Endometrial microvascular endothelial cells (primary cell): ENCODE measurements around the gene RHBG. TPM values are rescaled to one million over a fixed set of nuclear protein-coding genes. Genes with fewer than 3 reads are reported as not detected.
"Not testable (repeated sequence)": the region's sequence is repeated elsewhere in the genome, so short reads cannot be mapped to it uniquely, and the experiment has no call there.

Experiments
- in situ Hi-C: cut with HindIII; loops from 2 replicates; pipeline ENCODE4 v1.10.0; 2017; ENCODE audit warnings: low sequenced_read_pairs, low pct_unique_long_range_greater_than_20kb; ENCODE audit errors: inconsistent ontology term
- total RNA-seq: library from RNA; depleted of rRNA; stranded (reverse); fragments of >200 nt; gene quantifications from one replicate; pipeline ENCODE4 v1.2.3, GENCODE V29; 2015; ENCODE audit errors: inconsistent ontology term

Gene RHBG
- total RNA-seq: not detected

- in situ Hi-C loops: no loop called here
These were observed at the start of gene RHBG for GRCh38 chr1:156368889-156369684. TSS of gene RHBG (plus strand) at chr1:156369211. CDS start at chr1:156369250, 39 bp downstream.

- in situ Hi-C loops: no loop called here
These were observed 49.3 kb upstream of the RHBG start for GRCh38 chr1:156319664-156320063.

GRCh38 chr1:156320560-156320959 lies 48.5 kb upstream of the RHBG start:
- in situ Hi-C loops: no loop called here

GRCh38 chr1:156323179-156323578 lies 45.8 kb upstream of the RHBG start:
- in situ Hi-C loops: not testable (repeated sequence)

- in situ Hi-C loops: no loop called here
These were observed 32.8 kb upstream of the RHBG start for GRCh38 chr1:156336242-156336641.

- in situ Hi-C loops: no loop called here
These were observed 31.7 kb upstream of the RHBG start for GRCh38 chr1:156337052-156337887.

- in situ Hi-C loops: no loop called here
These were observed 31.2 kb upstream of the RHBG start for GRCh38 chr1:156337888-156338179.

GRCh38 chr1:156338180-156338976 lies 30.6 kb upstream of the RHBG start, which contains the start of the genes CCT3 and TSACC:
TSS of gene CCT3 (minus strand) at chr1:156338292. CDS start at chr1:156338184, 108 bp downstream.
TSS of gene TSACC (plus strand) at chr1:156338526. CDS start at chr1:156339758, 1,232 bp downstream.
- in situ Hi-C loops: no loop called here

GRCh38 chr1:156342166-156342955 lies 26.6 kb upstream of the RHBG start:
- in situ Hi-C loops: no loop called here

GRCh38 chr1:156344409-156344808 lies 24.6 kb upstream of the RHBG start:
- in situ Hi-C loops: no loop called here

- in situ Hi-C loops: not testable (repeated sequence)
These were observed 23.0 kb upstream of the RHBG start for GRCh38 chr1:156346035-156346434.

- in situ Hi-C loops: no loop called here
These were observed 22.4 kb upstream of the RHBG start for GRCh38 chr1:156346636-156347035.

- in situ Hi-C loops: no loop called here
These were observed 21.7 kb upstream of the RHBG start for GRCh38 chr1:156347331-156347730.

- in situ Hi-C loops: not testable (repeated sequence)
These were observed 16.5 kb upstream of the RHBG start for GRCh38 chr1:156352481-156352880.

GRCh38 chr1:156356262-156356874 lies 12.6 kb upstream of the RHBG start:
- in situ Hi-C loops: no loop called here

GRCh38 chr1:156356875-156357534 lies 12.0 kb upstream of the RHBG start:
- in situ Hi-C loops: no loop called here

GRCh38 chr1:156357977-156358376 lies 11.0 kb upstream of the RHBG start:
- in situ Hi-C loops: no loop called here

- in situ Hi-C loops: no loop called here
These were observed 10.4 kb upstream of the RHBG start for GRCh38 chr1:156358641-156359040.
